HG02571 (cell line): ENCODE data around the gene FLNC.

Experiments used
- ATAC-seq: cut with Tn5 transposase; IDR thresholded peaks from one replicate; pipeline ENCODE4 v1.9.1; 2021; ENCODE audit warnings: mild to moderate bottlenecking, moderate library complexity; ENCODE audit not compliant: unreplicated experiment

The FLNC gene

GRCh38 chr7:128843938-128844621 is 13.9 kb downstream of the FLNC start:
- ATAC-seq: no peak

GRCh38 chr7:128844777-128845311 is 14.6 kb downstream of the FLNC start:
- no peak for ATAC-seq

- ATAC-seq: no peak
Measured at GRCh38 chr7:128845475-128845874, 15.3 kb downstream of the FLNC start.

GRCh38 chr7:128845987-128846386 is 15.8 kb downstream of the FLNC start:
- no peak for ATAC-seq

- ATAC-seq: no peak
Measured at GRCh38 chr7:128846781-128847444, 16.7 kb downstream of the FLNC start.

- no peak for ATAC-seq
Measured at GRCh38 chr7:128847721-128848211, 17.6 kb downstream of the FLNC start.

- no peak for ATAC-seq
Measured at GRCh38 chr7:128848289-128849155, 18.3 kb downstream of the FLNC start.

GRCh38 chr7:128849156-128849515 is 18.9 kb downstream of the FLNC start:
- no peak for ATAC-seq

GRCh38 chr7:128849804-128850490 is 19.7 kb downstream of the FLNC start:
- no peak for ATAC-seq

- no peak for ATAC-seq
Measured at GRCh38 chr7:128852537-128853254, 22.5 kb downstream of the FLNC start.

- ATAC-seq: no peak
Measured at GRCh38 chr7:128853799-128854198, 23.6 kb downstream of the FLNC start.

GRCh38 chr7:128854396-128854795 is 24.2 kb downstream of the FLNC start:
- no peak for ATAC-seq

GRCh38 chr7:128855559-128855958 is 25.4 kb downstream of the FLNC start:
- no peak for ATAC-seq

GRCh38 chr7:128856001-128856718 is 26.0 kb downstream of the FLNC start:
- ATAC-seq: no peak

- no peak for ATAC-seq
Measured at GRCh38 chr7:128858380-128859231, 28.4 kb downstream of the FLNC start.

GRCh38 chr7:128859232-128860157 is 29.3 kb downstream of the FLNC start:
- no peak for ATAC-seq
